Lower leg skin (tissue), 3 donors: ENCODE data around the gene TMEM181.

ENCODE experiments used
- POLR2A ChIP-seq, 2 donors: fragments of 450-650 bp; IDR thresholded peaks; one replicate each; pipeline ENCODE4 v1.6.1; 2016 to 2017; ENCODE audit warnings: antibody characterized with exemption in 2 of 2, mild to moderate bottlenecking in 1 of 2, moderate library complexity in 1 of 2
- TF ChIP-seq, protein P1 (sequence below), 3 donors: fragments of 450-650 bp; IDR thresholded peaks; one replicate each; pipeline ENCODE4 v1.5.1; 2016; ENCODE audit warnings: antibody characterized with exemption in 3 of 3, mild to moderate bottlenecking in 3 of 3, moderate library complexity in 2 of 3

DNA sequence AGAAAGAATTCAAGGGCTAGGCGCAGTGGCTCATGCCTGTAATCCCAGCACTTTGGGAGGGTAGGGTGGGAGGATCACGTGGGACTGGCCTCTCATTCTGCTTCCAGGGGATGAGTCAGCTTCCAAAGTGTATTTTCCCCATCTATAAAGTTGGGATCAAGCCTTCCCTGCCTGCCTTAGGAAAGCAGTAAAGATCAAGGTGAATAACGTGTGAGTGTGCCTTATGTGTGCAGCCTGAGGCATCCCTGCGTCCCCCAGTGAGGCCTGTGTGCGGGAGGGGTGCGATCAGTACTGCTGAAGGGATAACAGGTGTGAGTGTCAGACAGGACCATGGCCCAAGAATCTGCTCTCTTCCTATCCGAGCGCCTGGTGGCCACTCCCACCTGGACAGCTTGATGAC is 26.8 kb downstream of the TMEM181 start:
- TF ChIP-seq, protein P1, sequence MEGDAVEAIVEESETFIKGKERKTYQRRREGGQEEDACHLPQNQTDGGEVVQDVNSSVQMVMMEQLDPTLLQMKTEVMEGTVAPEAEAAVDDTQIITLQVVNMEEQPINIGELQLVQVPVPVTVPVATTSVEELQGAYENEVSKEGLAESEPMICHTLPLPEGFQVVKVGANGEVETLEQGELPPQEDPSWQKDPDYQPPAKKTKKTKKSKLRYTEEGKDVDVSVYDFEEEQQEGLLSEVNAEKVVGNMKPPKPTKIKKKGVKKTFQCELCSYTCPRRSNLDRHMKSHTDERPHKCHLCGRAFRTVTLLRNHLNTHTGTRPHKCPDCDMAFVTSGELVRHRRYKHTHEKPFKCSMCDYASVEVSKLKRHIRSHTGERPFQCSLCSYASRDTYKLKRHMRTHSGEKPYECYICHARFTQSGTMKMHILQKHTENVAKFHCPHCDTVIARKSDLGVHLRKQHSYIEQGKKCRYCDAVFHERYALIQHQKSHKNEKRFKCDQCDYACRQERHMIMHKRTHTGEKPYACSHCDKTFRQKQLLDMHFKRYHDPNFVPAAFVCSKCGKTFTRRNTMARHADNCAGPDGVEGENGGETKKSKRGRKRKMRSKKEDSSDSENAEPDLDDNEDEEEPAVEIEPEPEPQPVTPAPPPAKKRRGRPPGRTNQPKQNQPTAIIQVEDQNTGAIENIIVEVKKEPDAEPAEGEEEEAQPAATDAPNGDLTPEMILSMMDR (IDR thresholded peaks at IDR 0.05) = no peak
- no peak for TF ChIP-seq POLR2A (IDR thresholded peaks at IDR 0.05)
